HG02884 (cell line): Measurements from ENCODE around the gene HBZ.
"Not testable (repeated sequence)": the region's sequence is repeated elsewhere in the genome, so short reads cannot be mapped to it uniquely, and the experiment has no call there.

Experiments used
- ATAC-seq: cut with Tn5 transposase; IDR thresholded peaks from one replicate; pipeline ENCODE4 v1.9.1; 2021; ENCODE audit warnings: mild to moderate bottlenecking, moderate library complexity; ENCODE audit not compliant: unreplicated experiment

Gene HBZ

GRCh38 chr16:133716-134115 is 18.7 kb upstream of the HBZ start:
- ATAC-seq, result no peak

- ATAC-seq, result no peak
Measured at GRCh38 chr16:138049-138417, 14.4 kb upstream of the HBZ start.

- no peak for ATAC-seq
Measured at GRCh38 chr16:140175-140857, 12.1 kb upstream of the HBZ start.

GRCh38 chr16:142405-142967 is 10.0 kb upstream of the HBZ start:
- no peak for ATAC-seq

- no peak for ATAC-seq
Measured at GRCh38 chr16:143047-143446, 9.4 kb upstream of the HBZ start.

- ATAC-seq, result no peak
Measured at GRCh38 chr16:143456-143855, 9.0 kb upstream of the HBZ start.

- no peak for ATAC-seq
Measured at GRCh38 chr16:144797-145252, 7.6 kb upstream of the HBZ start.

GRCh38 chr16:146646-147045 is 5.8 kb upstream of the HBZ start:
- ATAC-seq, result no peak

GRCh38 chr16:149024-149660 is 3.3 kb upstream of the HBZ start:
- no peak for ATAC-seq

- ATAC-seq, result not testable (repeated sequence)
Measured at GRCh38 chr16:153129-153521, 681 bp downstream of the HBZ start.

GRCh38 chr16:153550-154216 is 1.2 kb downstream of the HBZ start:
- ATAC-seq, result not testable (repeated sequence)

GRCh38 chr16:154217-155030 is 2.0 kb downstream of the HBZ start:
- no peak for ATAC-seq

GRCh38 chr16:155031-155398 is 2.6 kb downstream of the HBZ start:
- ATAC-seq, result no peak

GRCh38 chr16:159136-159849 is 6.8 kb downstream of the HBZ start:
- ATAC-seq, result no peak

- not testable (repeated sequence) for ATAC-seq
Measured at GRCh38 chr16:160242-160641, 7.8 kb downstream of the HBZ start.

GRCh38 chr16:160691-161190 is 8.3 kb downstream of the HBZ start:
- no peak for ATAC-seq

GRCh38 chr16:162271-162991 is 10.0 kb downstream of the HBZ start:
- no peak for ATAC-seq

- not testable (repeated sequence) for ATAC-seq
Measured at GRCh38 chr16:163139-163538, 10.7 kb downstream of the HBZ start.

GRCh38 chr16:163696-164095 is 11.3 kb downstream of the HBZ start:
- ATAC-seq, result not testable (repeated sequence)
